Prostate gland (tissue), 2 donors: ENCODE data around the gene ZNF585A. TPM values are rescaled to one million over a fixed set of nuclear protein-coding genes. Genes with fewer than 3 reads are reported as not detected.
"Not testable (repeated sequence)": the region's sequence is repeated elsewhere in the genome, so short reads cannot be mapped to it uniquely, and the experiment has no call there.

Experiments
- DNase-seq: peaks from one replicate; pipeline ENCODE4 v3.0.0-alpha.2; 2019; ENCODE audit warnings: low spot score
- H3K27ac ChIP-seq, 2 donors: fragments of 200-600 bp; sonication (generic); 2 replicates each; pipeline ENCODE4 v1.5.1; 2017 to 2019
- H3K27me3 ChIP-seq: fragments of 200-600 bp; sonication (generic); replicated peaks from 2 replicates; pipeline ENCODE4 v1.5.1; 2019; ENCODE audit not compliant: insufficient read depth
- H3K36me3 ChIP-seq, 2 donors: fragments of 200-600 bp; sonication (generic); 1 replicate in 1 of 2; 2 replicates in 1 of 2; pipeline versions ENCODE4 v1.5.1 to v1.8.1; 2017 to 2019
- H3K4me1 ChIP-seq: fragments of 200-600 bp; sonication (generic); replicated peaks from 2 replicates; pipeline ENCODE4 v1.5.1; 2019
- H3K4me3 ChIP-seq, 2 donors: fragments of 200-600 bp; sonication (generic); 2 replicates each; pipeline ENCODE4 v1.5.1; 2017 to 2019
- H3K9me3 ChIP-seq: fragments of 200-600 bp; sonication (generic); 2 replicates; pipeline ENCODE4 v1.5.1; 2017
- POLR2A ChIP-seq: fragments of 450-650 bp; IDR thresholded peaks from one replicate; pipeline ENCODE4 v1.6.1; 2016; ENCODE audit warnings: antibody characterized with exemption, mild to moderate bottlenecking
- POLR2AphosphoS5 ChIP-seq: sonication (generic); formaldehyde crosslinking; IDR thresholded peaks from one replicate; pipeline ENCODE4 v1.6.1; 2017; ENCODE audit warnings: antibody characterized with exemption
- WGBS: methylation state at CpG from one replicate; pipeline ENCODE4 v1.1.5; 2018; 5-methylcytosine and 5-hydroxymethylcytosine counted together
- intact Hi-C: fragments of 100-400 bp; cut with DNase I; formaldehyde crosslinking; loops from one replicate; pipeline ENCODE4 v1.14.2; 2022
- total RNA-seq, 2 donors: library from RNA; depleted of rRNA; stranded (reverse); fragments of >200 nt; gene quantifications; one replicate each; pipeline ENCODE4 v1.1.0, GENCODE V29; 2016
- TF ChIP-seq, protein P1 (sequence below), 4 experiments: fragments of 200-600 bp in 2 of 4; fragments of 450-650 bp in 2 of 4; sonication (generic) in 2 of 4; IDR thresholded peaks; 1 replicate in 3 of 4; 2 replicates in 1 of 4; pipeline ENCODE4 v1.5.1; 2016 to 2019; ENCODE audit warnings: antibody characterized with exemption in 4 of 4, mild to moderate bottlenecking in 2 of 4, moderate library complexity in 2 of 4

The ZNF585A gene
- total RNA-seq, 2 donors from 2014 or later = 5.0 to 8.7 TPM

DNA sequence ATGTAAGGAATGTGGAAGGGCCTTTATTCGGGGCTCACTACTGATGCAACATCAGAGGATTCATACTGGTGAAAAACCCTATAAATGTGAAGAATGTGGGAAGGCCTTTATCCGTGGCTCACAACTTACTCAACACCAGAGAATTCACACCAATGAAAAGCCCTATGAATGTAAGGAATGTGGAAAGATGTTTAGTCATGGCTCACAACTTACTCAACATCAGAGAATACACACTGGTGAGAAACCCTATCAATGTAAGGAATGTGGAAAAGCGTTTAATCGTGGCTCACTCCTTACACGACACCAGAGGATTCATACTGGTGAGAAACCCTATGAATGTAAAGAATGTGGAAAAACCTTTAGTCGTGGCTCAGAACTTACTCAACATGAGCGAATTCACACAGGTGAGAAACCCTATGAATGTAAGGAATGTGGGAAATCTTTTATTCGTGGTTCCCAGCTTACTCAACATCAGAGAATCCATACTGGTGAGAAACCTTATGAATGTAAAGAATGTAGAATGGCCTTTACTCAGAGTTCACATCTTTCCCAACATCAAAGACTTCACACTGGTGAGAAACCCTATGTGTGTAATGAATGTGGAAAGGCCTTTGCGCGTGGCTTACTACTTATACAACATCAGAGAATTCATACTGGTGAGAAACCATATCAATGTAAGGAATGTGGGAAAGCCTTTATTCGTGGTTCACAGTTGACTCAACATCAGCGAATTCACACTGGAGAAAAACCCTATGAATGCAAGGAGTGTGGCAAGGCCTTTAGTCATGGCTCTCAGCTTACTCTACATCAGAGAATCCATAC lies 44.3 kb downstream of the ZNF585A start:
- no peaks in the 10 kb centered on the region for H3K4me1 ChIP-seq
- peaks cover 11 to 15% of the 10 kb centered on the region in 2 donors for H3K36me3 ChIP-seq
- H3K9me3 ChIP-seq = peaks cover 24% of the 10 kb centered on the region
- TF ChIP-seq POLR2A (no peak), POLR2AphosphoS5 (no peak)
- TF ChIP-seq, protein P1, sequence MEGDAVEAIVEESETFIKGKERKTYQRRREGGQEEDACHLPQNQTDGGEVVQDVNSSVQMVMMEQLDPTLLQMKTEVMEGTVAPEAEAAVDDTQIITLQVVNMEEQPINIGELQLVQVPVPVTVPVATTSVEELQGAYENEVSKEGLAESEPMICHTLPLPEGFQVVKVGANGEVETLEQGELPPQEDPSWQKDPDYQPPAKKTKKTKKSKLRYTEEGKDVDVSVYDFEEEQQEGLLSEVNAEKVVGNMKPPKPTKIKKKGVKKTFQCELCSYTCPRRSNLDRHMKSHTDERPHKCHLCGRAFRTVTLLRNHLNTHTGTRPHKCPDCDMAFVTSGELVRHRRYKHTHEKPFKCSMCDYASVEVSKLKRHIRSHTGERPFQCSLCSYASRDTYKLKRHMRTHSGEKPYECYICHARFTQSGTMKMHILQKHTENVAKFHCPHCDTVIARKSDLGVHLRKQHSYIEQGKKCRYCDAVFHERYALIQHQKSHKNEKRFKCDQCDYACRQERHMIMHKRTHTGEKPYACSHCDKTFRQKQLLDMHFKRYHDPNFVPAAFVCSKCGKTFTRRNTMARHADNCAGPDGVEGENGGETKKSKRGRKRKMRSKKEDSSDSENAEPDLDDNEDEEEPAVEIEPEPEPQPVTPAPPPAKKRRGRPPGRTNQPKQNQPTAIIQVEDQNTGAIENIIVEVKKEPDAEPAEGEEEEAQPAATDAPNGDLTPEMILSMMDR (IDR thresholded peaks at IDR 0.05) = no peak
- WGBS = 97% methylated on average over 12 of the region's 12 CpGs
- no peaks in the 10 kb centered on the region for H3K27me3 ChIP-seq
- intact Hi-C loops = no loop called here
- no peak for DNase-seq
- no peak overlapping the region for H3K27ac ChIP-seq
- H3K4me3 ChIP-seq = no peak overlapping the region

DNA sequence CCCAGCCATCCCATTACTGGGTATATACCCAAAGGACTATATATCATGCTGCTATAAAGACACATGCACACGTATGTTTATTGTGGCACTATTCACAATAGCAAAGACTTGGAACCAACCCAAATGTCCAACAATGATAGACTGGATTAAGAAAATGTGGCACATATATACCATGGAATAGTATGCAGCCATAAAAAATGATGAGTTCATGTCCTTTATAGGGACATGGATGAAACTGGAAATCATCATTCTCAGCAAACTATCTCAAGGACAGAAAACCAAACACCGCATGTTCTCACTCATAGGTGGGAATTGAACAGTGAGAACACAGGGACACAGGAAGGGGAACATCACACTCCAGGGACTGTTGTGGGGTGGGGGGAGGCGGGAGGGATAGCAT lies 50.4 kb downstream of the ZNF585A start:
- WGBS = 100% methylated on average over 3 of the region's 3 CpGs
- H3K4me1 ChIP-seq, H3K36me3 ChIP-seq, H3K4me3 ChIP-seq, H3K27ac ChIP-seq, DNase-seq, H3K27me3 ChIP-seq, intact Hi-C loops, H3K9me3 ChIP-seq: not testable (repeated sequence)

DNA sequence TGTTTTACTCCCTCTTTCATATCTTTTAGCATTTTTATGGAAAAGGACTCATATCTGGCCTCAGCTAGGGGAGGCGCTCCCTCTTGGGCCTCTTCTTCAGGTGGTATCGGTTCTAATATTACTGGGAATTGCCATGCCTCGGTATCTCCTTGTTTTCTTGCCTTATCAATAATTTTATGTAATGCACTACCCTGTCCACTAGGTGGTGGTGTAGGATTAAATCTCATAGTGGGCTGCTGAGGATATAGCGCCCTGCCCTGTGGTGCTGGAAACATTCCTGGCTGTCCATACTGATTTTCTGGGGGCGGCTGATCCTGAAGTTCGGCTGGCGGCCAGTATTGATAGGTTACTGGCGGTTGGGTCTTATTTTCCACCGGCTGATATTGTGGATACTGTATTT lies 58.5 kb downstream of the ZNF585A start:
- H3K4me3 ChIP-seq = no peak overlapping the region
- no peak overlapping the region for H3K27ac ChIP-seq
- H3K9me3 ChIP-seq = peaks cover 4% of the 10 kb centered on the region
- peaks cover 0 to 23% of the 10 kb centered on the region in 2 donors for H3K36me3 ChIP-seq
- no peaks in the 10 kb centered on the region for H3K27me3 ChIP-seq
- 95% methylated on average over 9 of the region's 9 CpGs for WGBS
- intact Hi-C loops = no loop called here
- DNase-seq = no peak
- no peak for TF ChIP-seq POLR2A
- TF ChIP-seq, protein P1 (IDR thresholded peaks at IDR 0.05) = no peak
- no peak for TF ChIP-seq POLR2AphosphoS5
- no peaks in the 10 kb centered on the region for H3K4me1 ChIP-seq

DNA sequence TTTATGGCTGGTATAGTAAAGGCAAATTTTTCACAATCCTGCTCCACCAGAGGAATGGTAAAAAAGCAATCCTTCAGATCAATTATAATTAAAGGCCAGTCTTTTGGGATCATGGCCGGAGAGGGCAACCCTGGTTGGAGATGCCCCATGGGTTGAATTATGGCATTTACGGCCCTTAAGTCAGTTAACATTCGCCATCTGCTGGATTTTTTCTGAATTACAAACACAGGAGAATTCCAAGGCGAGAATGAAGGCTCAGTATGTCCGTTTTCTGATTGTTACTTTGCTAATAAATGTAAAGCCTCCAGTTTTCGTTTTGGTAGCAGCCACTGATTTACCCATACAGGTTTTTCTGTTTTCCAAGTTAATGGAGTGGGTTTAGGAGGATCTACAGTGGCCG lies 60.7 kb downstream of the ZNF585A start:
- H3K4me1 ChIP-seq, H3K4me3 ChIP-seq, H3K27me3 ChIP-seq, H3K27ac ChIP-seq, intact Hi-C loops, DNase-seq, H3K9me3 ChIP-seq: not testable (repeated sequence)
- 80% methylated on average over 7 of the region's 7 CpGs for WGBS
- peaks cover 0 to 23% of the 10 kb centered on the region in 2 donors for H3K36me3 ChIP-seq

DNA sequence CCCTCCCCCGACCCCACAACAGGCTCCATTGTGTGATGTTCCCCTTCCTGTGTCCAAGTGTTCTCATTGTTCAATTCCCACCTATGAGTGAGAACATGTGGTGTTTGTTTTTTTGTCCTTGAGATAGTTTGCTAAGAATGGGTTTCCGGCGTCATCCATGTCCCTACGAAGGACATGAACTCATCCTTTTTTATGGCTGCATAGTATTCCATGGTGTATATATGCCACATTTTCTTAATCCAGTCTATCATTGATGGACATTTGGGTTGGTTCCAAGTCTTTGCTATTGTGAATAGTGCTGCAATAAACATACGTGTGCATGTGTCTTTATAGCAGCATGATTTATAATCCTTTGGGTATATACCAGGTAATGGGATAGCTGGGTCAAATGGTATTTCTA lies 68.4 kb downstream of the ZNF585A start:
- H3K9me3 ChIP-seq, intact Hi-C loops, H3K4me3 ChIP-seq, H3K27ac ChIP-seq, H3K4me1 ChIP-seq, H3K27me3 ChIP-seq, DNase-seq: not testable (repeated sequence)
- WGBS = 98% methylated on average over 5 of the region's 5 CpGs
- H3K36me3 ChIP-seq = peaks cover 8 to 13% of the 10 kb centered on the region in 2 donors

DNA sequence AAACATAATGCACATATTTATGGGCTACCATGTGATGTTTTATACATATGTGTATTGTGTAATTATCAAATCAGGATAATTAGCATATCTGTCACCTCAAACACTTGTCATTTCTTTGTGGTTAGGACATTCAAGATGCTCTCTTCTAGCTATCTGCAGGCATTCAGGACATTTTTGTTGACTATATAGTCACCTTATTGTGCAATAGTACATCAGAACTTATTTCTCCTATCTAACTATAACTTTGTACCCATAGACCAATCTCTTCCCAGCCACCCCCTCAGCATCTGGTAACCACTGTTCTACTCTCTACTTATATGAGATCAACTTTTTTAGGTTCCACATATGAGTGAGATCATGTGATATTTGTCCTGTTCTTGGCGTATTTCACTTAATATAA lies 73.9 kb downstream of the ZNF585A start:
- intact Hi-C loops = no loop called here
- no peak overlapping the region for H3K27ac ChIP-seq
- WGBS = 95% methylated on average over 1 of the region's 1 CpG
- no peaks in the 10 kb centered on the region for H3K27me3 ChIP-seq
- H3K9me3 ChIP-seq = peaks cover 6% of the 10 kb centered on the region
- no peak for DNase-seq
- no peak for TF ChIP-seq POLR2A
- TF ChIP-seq POLR2AphosphoS5 = no peak
- TF ChIP-seq, protein P1 (IDR thresholded peaks at IDR 0.05) = no peak
- no peaks in the 10 kb centered on the region for H3K4me1 ChIP-seq
- no peak overlapping the region for H3K4me3 ChIP-seq
- H3K36me3 ChIP-seq = peaks cover 8 to 13% of the 10 kb centered on the region in 2 donors
